A673 (cell line): Measurements from ENCODE around the gene MT1G. TPM values are rescaled to one million over a fixed set of nuclear protein-coding genes. Genes with fewer than 3 reads are reported as not detected.

Experiments used
- BruUV-seq: library from RNA; stranded (reverse); fragments of 400-500 nt; replicated peaks from 2 replicates; lab custom pipeline; 2021; lab: Mats Ljungman, UMichigan
- CTCF ChIA-PET: fragments of 300-600 bp; sonication (Branson Sonifier 250); formaldehyde crosslinking; loops from one replicate; lab custom pipeline; 2022; ENCODE audit warnings: antibody characterized with exemption; lab: Charles Lee
- POLR2A ChIA-PET: fragments of 300-600 bp; sonication (Branson Sonifier 250); formaldehyde crosslinking; loops from one replicate; lab custom pipeline; 2022; ENCODE audit warnings: antibody characterized with exemption; ENCODE audit not compliant: low non-redundant PET; lab: Charles Lee
- DNase-seq: peaks from one replicate; pipeline ENCODE4 v3.0.0-alpha.2; 2015; ENCODE audit warnings: low spot score
- H3K27ac ChIP-seq: fragments of 200-600 bp; sonication (generic); 2 replicates; pipeline ENCODE4 v1.5.1; 2016; ENCODE audit warnings: mixed run types, low read depth, mild to moderate bottlenecking, mixed read lengths, antibody characterized with exemption, low read length; ENCODE audit not compliant: poor library complexity, severe bottlenecking
- H3K27me3 ChIP-seq: fragments of 200-600 bp; sonication (generic); replicated peaks from 2 replicates; pipeline ENCODE4 v1.6.1; 2017; ENCODE audit warnings: mixed run types, low read depth, mild to moderate bottlenecking, mixed read lengths, antibody characterized with exemption, low read length; ENCODE audit not compliant: insufficient read depth, poor library complexity
- H3K36me3 ChIP-seq: fragments of 200-600 bp; sonication (generic); 2 replicates; pipeline ENCODE4 v1.6.1; 2016; ENCODE audit warnings: mixed run types, mild to moderate bottlenecking, mixed read lengths, antibody characterized with exemption, low read length; ENCODE audit not compliant: insufficient read depth, poor library complexity, severe bottlenecking
- H3K4me1 ChIP-seq: fragments of 200-600 bp; sonication (generic); 2 replicates; pipeline ENCODE4 v1.6.1; 2017; ENCODE audit warnings: mixed run types, mild to moderate bottlenecking, mixed read lengths, antibody characterized with exemption, low read length; ENCODE audit not compliant: insufficient read depth, poor library complexity, severe bottlenecking
- H3K4me3 ChIP-seq: fragments of 200-600 bp; sonication (generic); 2 replicates; pipeline ENCODE4 v1.5.1; 2016; ENCODE audit warnings: low read depth, mixed run types, mild to moderate bottlenecking, mixed read lengths, low read length; ENCODE audit not compliant: poor library complexity, severe bottlenecking
- H3K9me3 ChIP-seq: fragments of 200-600 bp; sonication (generic); 2 replicates; pipeline ENCODE4 v1.6.1; 2016; ENCODE audit warnings: mixed run types, low read depth, mild to moderate bottlenecking, mixed read lengths, antibody characterized with exemption, low read length; ENCODE audit not compliant: poor library complexity, severe bottlenecking
- CTCF ChIP-seq: fragments of 300-800, 200-600 bp; sonication (generic); conservative IDR thresholded peaks from 2 replicates; pipeline ENCODE4 v1.5.1; 2017; ENCODE audit warnings: low read depth, mild to moderate bottlenecking, antibody characterized with exemption, low read length, moderate library complexity, mixed read lengths
- EZH2 ChIP-seq: fragments of 200-600 bp; sonication (generic); IDR thresholded peaks from 2 replicates; pipeline ENCODE4 v1.6.1; 2017; ENCODE audit warnings: borderline replicate concordance, low read depth, mild to moderate bottlenecking, mixed read lengths, antibody characterized with exemption, low read length; ENCODE audit not compliant: poor library complexity, severe bottlenecking
- intact Hi-C: fragments of 100-400 bp; cut with micrococcal nuclease; formaldehyde crosslinking; loops from one replicate; pipeline ENCODE4 v1.10.0; 2022; ENCODE audit not compliant: unreplicated experiment
- total RNA-seq: library from RNA; stranded (reverse); gene quantifications from 2 replicates; pipeline ENCODE4 v1.2.3, GENCODE V29; 2021

The MT1G gene
- total RNA-seq, 1 experiment from 2014 or later = 48.8 TPM

- intact Hi-C loops = no loop called here
- H3K4me1 ChIP-seq = no peaks in the 10 kb centered on the region
- TF ChIP-seq CTCF (no peak), EZH2 (no peak)
- CTCF ChIA-PET = no interaction called here
- no peaks in the 10 kb centered on the region for H3K36me3 ChIP-seq
- DNase-seq = no peak
- H3K27me3 ChIP-seq = no peaks in the 10 kb centered on the region
- no peak overlapping the region for H3K27ac ChIP-seq
- no peak overlapping the region for H3K4me3 ChIP-seq
- H3K9me3 ChIP-seq = no peaks in the 10 kb centered on the region
- POLR2A ChIA-PET = no interaction called here
- BruUV-seq = no TSS peak
These were observed 50.4 kb downstream of the MT1G start for GRCh38 chr16:56617212-56618085.

Other genes starting within 250 kb of the MT1G start
- gene AMFR, start 242.5 kb downstream of the MT1G start, total RNA-seq = 48.1 and 51.3 TPM in 2 replicates
- gene NUDT21, start 216.7 kb downstream of the MT1G start, total RNA-seq = 220 and 231 TPM in 2 replicates
- gene OGFOD1, start 216.5 kb downstream of the MT1G start, total RNA-seq = 68.4 and 78.1 TPM in 2 replicates
- 19.4 and 22.1 TPM in 2 replicates for gene BBS2, start 148.0 kb downstream of the MT1G start, total RNA-seq
- not detected in 2 replicates for gene MT4, start 103.0 kb downstream of the MT1G start, total RNA-seq
- not detected in 2 replicates for gene MT3, start 78.5 kb downstream of the MT1G start, total RNA-seq
- gene MT2A, start 59.5 kb downstream of the MT1G start, total RNA-seq = 81.8 and 218 TPM in 2 replicates
- gene MT1E, start 42.3 kb downstream of the MT1G start, total RNA-seq = 21.6 and 50.6 TPM in 2 replicates
- gene MT1M, start 35.4 kb downstream of the MT1G start, total RNA-seq = 0.49 TPM in 1 of 2 replicates, not detected in the other
- not detected in 2 replicates for gene MT1A, start 29.4 kb downstream of the MT1G start, total RNA-seq
- not detected in 2 replicates for gene MT1B, start 16.2 kb downstream of the MT1G start, total RNA-seq
- 7.7 and 26.9 TPM in 2 replicates for gene MT1F, start 10.1 kb downstream of the MT1G start, total RNA-seq
- 2.4 TPM in 1 of 2 replicates, not detected in the other for gene MT1H, start 1.7 kb upstream of the MT1G start, total RNA-seq
- gene MT1X, start 14.4 kb upstream of the MT1G start, total RNA-seq = 30.0 and 74.3 TPM in 2 replicates
- gene NUP93, start 62.1 kb upstream of the MT1G start, total RNA-seq = 153 and 155 TPM in 2 replicates
- not detected in 2 replicates for gene SLC12A3, start 197.1 kb upstream of the MT1G start, total RNA-seq